ENCODE results near the gene GSTP1. TPM values are rescaled to one million over a fixed set of nuclear protein-coding genes. Genes with fewer than 3 reads are reported as not detected.
"Not testable (repeated sequence)": the region's sequence is repeated elsewhere in the genome, so short reads cannot be mapped to it uniquely, and the experiment has no call there.

The GSTP1 gene
- total RNA-seq, 2 experiments from 2014 or later: 452 to 465 TPM

- DNase-seq, H3K27ac Mint-ChIP-seq, H3K9me3 Mint-ChIP-seq, H3K36me3 Mint-ChIP-seq, H3K4me1 Mint-ChIP-seq, H3K27me3 Mint-ChIP-seq, H3K4me3 Mint-ChIP-seq: not testable (repeated sequence)
These were observed 31.9 kb upstream of the GSTP1 start for GRCh38 chr11:67551697-67552096.

DNA sequence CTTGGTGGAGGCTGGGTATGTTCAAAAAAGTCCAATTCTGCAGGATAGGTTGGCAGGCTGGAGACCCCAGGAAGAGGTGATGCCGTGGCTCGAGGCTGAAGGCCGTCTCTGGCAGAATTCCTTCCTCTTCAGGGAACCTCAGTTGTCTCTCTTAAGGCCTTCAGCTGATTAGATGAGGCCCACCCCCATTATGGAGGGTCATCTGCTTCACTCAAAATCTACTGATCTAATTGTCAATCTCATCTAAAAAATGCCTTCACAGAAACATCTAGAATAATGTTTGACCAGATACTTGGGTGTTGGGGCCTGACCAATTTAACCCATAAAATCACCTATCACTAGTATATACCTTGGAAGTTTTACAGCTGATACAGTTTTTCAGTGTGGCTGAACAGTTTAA is 27.4 kb upstream of the GSTP1 start:
- Mint-ChIP-seq H3K4me3 (no peak overlapping the region), H3K27ac (no peak overlapping the region)

GRCh38 chr11:67558084-67558772 is 25.4 kb upstream of the GSTP1 start:
- Mint-ChIP-seq H3K4me3 (no peak overlapping the region), H3K27me3 (peaks cover 2% of the 10 kb centered on the region), H3K9me3 (no peaks in the 10 kb centered on the region), H3K36me3 (peaks cover 1% of the 10 kb centered on the region), H3K4me1 (peaks cover 10% of the 10 kb centered on the region), H3K27ac (no peak overlapping the region)
- no peak for DNase-seq

More for the DNA sequence above, 27.4 kb upstream of the GSTP1 start:
- Mint-ChIP-seq H3K9me3 (peaks cover 2% of the 10 kb centered on the region), H3K4me1 (no peaks in the 10 kb centered on the region), H3K36me3 (peaks cover 1% of the 10 kb centered on the region), H3K27me3 (peaks cover 2% of the 10 kb centered on the region)
- DNase-seq: no peak

- Mint-ChIP-seq H3K27ac (peak overlapping the region; percentile 17), H3K9me3 (no peaks in the 10 kb centered on the region), H3K4me3 (no peak overlapping the region), H3K36me3 (peaks cover 1% of the 10 kb centered on the region), H3K4me1 (peaks cover 11% of the 10 kb centered on the region), H3K27me3 (peaks cover 12% of the 10 kb centered on the region)
- DNase-seq: no peak
These were observed 21.5 kb upstream of the GSTP1 start for GRCh38 chr11:67561971-67562619.

- peaks cover 11% of the 10 kb centered on the region for H3K4me1 Mint-ChIP-seq
- peaks cover 1% of the 10 kb centered on the region for H3K36me3 Mint-ChIP-seq
- peaks cover 12% of the 10 kb centered on the region for H3K27me3 Mint-ChIP-seq
- H3K27ac Mint-ChIP-seq: no peak overlapping the region
- no peak overlapping the region for H3K4me3 Mint-ChIP-seq
- H3K9me3 Mint-ChIP-seq: no peaks in the 10 kb centered on the region
- DNase-seq: no peak
These were observed 20.5 kb upstream of the GSTP1 start for GRCh38 chr11:67562963-67563704.

DNA sequence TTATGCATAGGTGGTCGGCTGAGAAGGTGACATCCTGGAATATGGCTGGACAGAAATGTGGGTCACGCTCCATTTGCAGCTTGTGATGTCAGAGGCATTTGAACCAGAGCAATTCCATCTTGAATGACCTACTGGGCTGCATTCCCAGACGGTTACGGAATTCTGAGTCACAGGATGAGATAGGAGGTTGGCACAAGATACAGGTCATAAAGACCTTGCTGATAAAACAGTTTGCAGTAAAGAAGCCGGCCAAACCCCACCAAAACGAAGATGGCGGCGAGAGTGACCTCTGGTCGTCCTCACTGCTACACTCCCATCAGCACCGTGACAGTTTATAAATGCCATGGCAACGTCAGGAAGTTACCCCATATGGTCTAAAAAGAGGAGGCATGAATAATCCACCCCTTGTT is 19.9 kb upstream of the GSTP1 start:
- not testable (repeated sequence) for H3K9me3 Mint-ChIP-seq, H3K27ac Mint-ChIP-seq, H3K36me3 Mint-ChIP-seq, DNase-seq, H3K4me3 Mint-ChIP-seq
- Mint-ChIP-seq H3K27me3 (peaks cover 12% of the 10 kb centered on the region), H3K4me1 (peaks cover 11% of the 10 kb centered on the region)

DNA sequence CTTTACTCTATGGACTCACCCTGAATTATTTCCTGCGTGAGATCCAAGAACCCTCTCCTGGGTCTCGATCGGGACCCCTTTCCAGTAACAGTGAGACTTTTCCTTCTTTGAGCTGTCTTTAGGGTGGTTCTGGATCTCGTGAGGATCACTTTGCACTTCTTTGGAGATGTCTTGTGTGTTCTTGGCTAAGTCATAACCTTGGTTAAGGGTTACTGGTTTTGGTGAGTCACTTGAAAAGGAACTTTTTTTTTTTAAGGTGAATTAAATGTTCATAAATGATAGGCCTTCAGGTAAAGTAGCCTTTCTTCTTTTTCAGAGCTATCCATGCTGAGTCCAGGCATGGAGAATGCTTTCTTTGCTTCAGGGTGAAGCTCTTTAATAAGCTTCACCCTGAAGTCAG is 19.4 kb upstream of the GSTP1 start:
- H3K27me3 Mint-ChIP-seq: peaks cover 11% of the 10 kb centered on the region
- H3K4me1 Mint-ChIP-seq: peaks cover 11% of the 10 kb centered on the region
- no peak for DNase-seq
- no peaks in the 10 kb centered on the region for H3K9me3 Mint-ChIP-seq
- no peak overlapping the region for H3K4me3 Mint-ChIP-seq
- no peak overlapping the region for H3K27ac Mint-ChIP-seq
- H3K36me3 Mint-ChIP-seq: peaks cover under 1% of the 10 kb centered on the region

DNA sequence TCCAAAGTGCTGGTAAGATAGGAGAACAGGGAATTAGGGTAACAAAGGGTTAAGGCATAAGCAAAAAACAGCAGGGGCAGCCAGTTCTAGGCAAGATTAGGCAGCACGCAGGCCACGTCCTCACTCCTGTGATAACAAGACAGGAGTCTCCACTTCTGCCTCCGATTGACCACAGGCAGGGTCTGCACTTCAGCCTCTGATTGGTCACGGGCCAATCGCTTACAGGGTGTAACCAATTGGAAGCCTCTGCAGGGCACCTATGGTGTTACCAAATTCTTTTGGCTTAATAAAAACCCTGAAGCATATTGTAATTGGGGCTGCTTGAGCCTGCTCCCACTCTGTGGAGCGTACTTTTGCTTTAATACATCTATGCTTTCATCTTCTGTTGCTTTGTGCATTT is 12.2 kb upstream of the GSTP1 start:
- Mint-ChIP-seq H3K4me3 (no peak overlapping the region), H3K27me3 (peaks cover 28% of the 10 kb centered on the region), H3K9me3 (no peaks in the 10 kb centered on the region)

GRCh38 chr11:67572305-67572704 is 11.3 kb upstream of the GSTP1 start:
- H3K27me3 Mint-ChIP-seq: peaks cover 35% of the 10 kb centered on the region
- no peak overlapping the region for H3K27ac Mint-ChIP-seq
- peaks cover 3% of the 10 kb centered on the region for H3K4me1 Mint-ChIP-seq
- no peaks in the 10 kb centered on the region for H3K9me3 Mint-ChIP-seq
- H3K36me3 Mint-ChIP-seq: no peaks in the 10 kb centered on the region
- no peak overlapping the region for H3K4me3 Mint-ChIP-seq
- DNase-seq: no peak

More for the DNA sequence above, 12.2 kb upstream of the GSTP1 start:
- Mint-ChIP-seq H3K27ac (no peak overlapping the region), H3K4me1 (peaks cover 3% of the 10 kb centered on the region), H3K36me3 (no peaks in the 10 kb centered on the region)
- no peak for DNase-seq

GRCh38 chr11:67572747-67573419 is 10.7 kb upstream of the GSTP1 start:
- Mint-ChIP-seq H3K36me3 (no peaks in the 10 kb centered on the region), H3K4me1 (peaks cover 3% of the 10 kb centered on the region), H3K27ac (peak overlapping the region; percentile 28), H3K4me3 (no peak overlapping the region), H3K27me3 (peaks cover 37% of the 10 kb centered on the region), H3K9me3 (no peaks in the 10 kb centered on the region)
- no peak for DNase-seq

DNA sequence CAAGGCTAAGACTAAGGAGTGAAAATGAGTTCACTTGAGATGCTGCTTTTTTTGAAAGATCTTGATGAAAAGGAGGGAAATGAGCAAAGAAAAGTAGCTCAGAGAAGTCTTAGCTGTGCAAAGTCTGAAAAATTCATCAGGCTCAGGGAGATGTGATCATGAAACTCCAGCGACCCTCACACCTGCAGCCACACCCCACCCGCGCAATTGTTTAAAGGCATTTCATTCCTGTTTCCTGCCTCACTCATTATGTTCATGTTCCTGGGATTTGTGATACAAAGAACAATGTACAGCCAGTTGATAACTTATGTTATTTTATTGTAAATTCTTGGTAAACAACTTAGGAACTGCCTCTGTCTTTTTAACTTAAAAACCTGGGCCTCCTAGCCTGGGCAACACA is 8.7 kb upstream of the GSTP1 start:
- no peak for DNase-seq
- peaks cover 50% of the 10 kb centered on the region for H3K27me3 Mint-ChIP-seq
- no peaks in the 10 kb centered on the region for H3K9me3 Mint-ChIP-seq
- no peak overlapping the region for H3K4me3 Mint-ChIP-seq
- no peaks in the 10 kb centered on the region for H3K36me3 Mint-ChIP-seq
- H3K4me1 Mint-ChIP-seq: peaks cover 12% of the 10 kb centered on the region
- no peak overlapping the region for H3K27ac Mint-ChIP-seq

- peaks cover 13% of the 10 kb centered on the region for H3K4me1 Mint-ChIP-seq
- no peak overlapping the region for H3K27ac Mint-ChIP-seq
- DNase-seq: no peak
- H3K27me3 Mint-ChIP-seq: peaks cover 59% of the 10 kb centered on the region
- H3K36me3 Mint-ChIP-seq: no peaks in the 10 kb centered on the region
- H3K4me3 Mint-ChIP-seq: no peak overlapping the region
- no peaks in the 10 kb centered on the region for H3K9me3 Mint-ChIP-seq
These were observed 6.7 kb upstream of the GSTP1 start for GRCh38 chr11:67576735-67577475.

GRCh38 chr11:67577951-67578350 is 5.7 kb upstream of the GSTP1 start:
- Mint-ChIP-seq H3K36me3 (no peaks in the 10 kb centered on the region), H3K27ac (no peak overlapping the region), H3K9me3 (no peaks in the 10 kb centered on the region), H3K27me3 (peaks cover 60% of the 10 kb centered on the region), H3K4me1 (peaks cover 19% of the 10 kb centered on the region), H3K4me3 (no peak overlapping the region)
- DNase-seq: no peak

DNA sequence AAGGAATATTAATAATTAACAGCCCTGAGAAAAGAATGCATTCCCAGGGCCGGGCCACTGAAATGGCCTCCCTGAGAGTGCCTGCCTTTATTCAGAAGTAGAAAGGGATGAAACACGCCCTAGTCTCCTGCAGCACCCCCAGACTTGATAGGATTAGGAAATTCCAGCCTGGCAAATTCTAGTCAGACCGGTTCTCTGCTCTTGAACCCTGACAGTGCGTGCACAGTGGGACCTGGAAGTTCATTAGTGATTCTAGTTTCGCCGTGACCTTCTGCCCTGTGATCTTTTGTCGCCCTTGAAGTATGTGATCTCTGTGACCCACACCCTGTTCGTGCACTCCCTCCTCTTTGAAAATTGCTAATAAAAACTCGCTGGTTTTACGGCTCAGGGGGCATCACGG is 2.1 kb upstream of the GSTP1 start:
- no peak overlapping the region for H3K4me3 Mint-ChIP-seq
- no peak overlapping the region for H3K27ac Mint-ChIP-seq
- H3K9me3 Mint-ChIP-seq: no peaks in the 10 kb centered on the region
- no peak for DNase-seq
- peaks cover 37% of the 10 kb centered on the region for H3K27me3 Mint-ChIP-seq
- H3K36me3 Mint-ChIP-seq: peaks cover 23% of the 10 kb centered on the region
- peaks cover 33% of the 10 kb centered on the region for H3K4me1 Mint-ChIP-seq
